NB4 (cell line): ENCODE data around the gene FHIT.

Experiments used
- CTCF ChIP-seq: IDR thresholded peaks from one replicate; pipeline ENCODE4 v1.5.1; 2012; ENCODE audit warnings: low read depth, low read length
- MAX ChIP-seq: IDR thresholded peaks from 2 replicates; pipeline ENCODE4 v1.6.1; 2011; ENCODE audit warnings: low read depth, low read length
- POLR2A ChIP-seq: IDR thresholded peaks from 2 replicates; pipeline ENCODE4 v1.6.1; 2011; ENCODE audit warnings: mild to moderate bottlenecking; ENCODE audit not compliant: insufficient read length; ENCODE audit errors: extremely low read depth

GRCh38 chr3:60720736-60721135 lies 530.5 kb downstream of the FHIT start:
- TF ChIP-seq POLR2A (no peak), CTCF (no peak), MAX (no peak)
